ENCODE data around the gene CDKAL1.

CDKAL1 gene

DNA sequence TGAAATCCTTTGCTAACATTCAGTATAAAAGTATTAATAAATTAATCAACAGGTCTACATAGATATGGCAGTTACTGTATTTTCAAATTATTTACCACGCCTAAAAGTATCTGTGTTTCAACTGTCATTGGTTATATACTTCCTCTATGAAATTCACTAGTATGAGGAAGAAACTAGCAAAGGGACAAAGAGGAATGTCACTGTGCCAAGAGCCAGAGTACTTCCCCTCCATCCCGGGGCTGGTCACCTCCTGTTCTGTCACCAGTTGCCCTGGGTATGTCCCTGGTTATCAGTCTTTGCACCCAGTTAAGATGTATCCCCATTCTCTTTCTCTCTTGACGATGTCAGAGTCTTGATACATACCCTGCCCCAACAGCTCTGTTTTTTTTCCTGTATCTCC is 582.5 kb downstream of the CDKAL1 start:
- TF ChIP-seq NFIC (IDR thresholded peaks at IDR 0.05), result no peak
- no peak for TF ChIP-seq RAD21 (IDR thresholded peaks at IDR 0.05; ENCODE audit: low read depth)
- TF ChIP-seq, protein P1, sequence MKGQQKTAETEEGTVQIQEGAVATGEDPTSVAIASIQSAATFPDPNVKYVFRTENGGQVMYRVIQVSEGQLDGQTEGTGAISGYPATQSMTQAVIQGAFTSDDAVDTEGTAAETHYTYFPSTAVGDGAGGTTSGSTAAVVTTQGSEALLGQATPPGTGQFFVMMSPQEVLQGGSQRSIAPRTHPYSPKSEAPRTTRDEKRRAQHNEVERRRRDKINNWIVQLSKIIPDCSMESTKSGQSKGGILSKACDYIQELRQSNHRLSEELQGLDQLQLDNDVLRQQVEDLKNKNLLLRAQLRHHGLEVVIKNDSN (IDR thresholded peaks at IDR 0.05), result no peak
- no peak for TF ChIP-seq CREB1 (IDR thresholded peaks at IDR 0.05; ENCODE audit: low read depth)
- TF ChIP-seq, protein P2, sequence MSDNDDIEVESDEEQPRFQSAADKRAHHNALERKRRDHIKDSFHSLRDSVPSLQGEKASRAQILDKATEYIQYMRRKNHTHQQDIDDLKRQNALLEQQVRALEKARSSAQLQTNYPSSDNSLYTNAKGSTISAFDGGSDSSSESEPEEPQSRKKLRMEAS (IDR thresholded peaks at IDR 0.05), result no peak
- no peak for TF ChIP-seq TEAD4 (IDR thresholded peaks at IDR 0.05)
- no peak for TF ChIP-seq TAF1 (IDR thresholded peaks at IDR 0.05; ENCODE audit: low read depth)
- no peak for TF ChIP-seq EGR1 (IDR thresholded peaks at IDR 0.05)
- no peak for TF ChIP-seq YY1 (IDR thresholded peaks at IDR 0.05; ENCODE audit: low read depth)
- no peak for TF ChIP-seq FOXM1 (IDR thresholded peaks at IDR 0.05; ENCODE audit: borderline replicate concordance, low read depth)
- no peak for TF ChIP-seq CEBPB (IDR thresholded peaks at IDR 0.05)
- TF ChIP-seq TCF12 (IDR thresholded peaks at IDR 0.05; ENCODE audit: low read depth), result no peak
- TF ChIP-seq EP300 (IDR thresholded peaks at IDR 0.05; ENCODE audit: borderline replicate concordance), result no peak
- TF ChIP-seq, protein P3, sequence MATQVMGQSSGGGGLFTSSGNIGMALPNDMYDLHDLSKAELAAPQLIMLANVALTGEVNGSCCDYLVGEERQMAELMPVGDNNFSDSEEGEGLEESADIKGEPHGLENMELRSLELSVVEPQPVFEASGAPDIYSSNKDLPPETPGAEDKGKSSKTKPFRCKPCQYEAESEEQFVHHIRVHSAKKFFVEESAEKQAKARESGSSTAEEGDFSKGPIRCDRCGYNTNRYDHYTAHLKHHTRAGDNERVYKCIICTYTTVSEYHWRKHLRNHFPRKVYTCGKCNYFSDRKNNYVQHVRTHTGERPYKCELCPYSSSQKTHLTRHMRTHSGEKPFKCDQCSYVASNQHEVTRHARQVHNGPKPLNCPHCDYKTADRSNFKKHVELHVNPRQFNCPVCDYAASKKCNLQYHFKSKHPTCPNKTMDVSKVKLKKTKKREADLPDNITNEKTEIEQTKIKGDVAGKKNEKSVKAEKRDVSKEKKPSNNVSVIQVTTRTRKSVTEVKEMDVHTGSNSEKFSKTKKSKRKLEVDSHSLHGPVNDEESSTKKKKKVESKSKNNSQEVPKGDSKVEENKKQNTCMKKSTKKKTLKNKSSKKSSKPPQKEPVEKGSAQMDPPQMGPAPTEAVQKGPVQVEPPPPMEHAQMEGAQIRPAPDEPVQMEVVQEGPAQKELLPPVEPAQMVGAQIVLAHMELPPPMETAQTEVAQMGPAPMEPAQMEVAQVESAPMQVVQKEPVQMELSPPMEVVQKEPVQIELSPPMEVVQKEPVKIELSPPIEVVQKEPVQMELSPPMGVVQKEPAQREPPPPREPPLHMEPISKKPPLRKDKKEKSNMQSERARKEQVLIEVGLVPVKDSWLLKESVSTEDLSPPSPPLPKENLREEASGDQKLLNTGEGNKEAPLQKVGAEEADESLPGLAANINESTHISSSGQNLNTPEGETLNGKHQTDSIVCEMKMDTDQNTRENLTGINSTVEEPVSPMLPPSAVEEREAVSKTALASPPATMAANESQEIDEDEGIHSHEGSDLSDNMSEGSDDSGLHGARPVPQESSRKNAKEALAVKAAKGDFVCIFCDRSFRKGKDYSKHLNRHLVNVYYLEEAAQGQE (IDR thresholded peaks at IDR 0.05; ENCODE audit: low read depth), result no peak
- no peak for TF ChIP-seq ZBTB7A (IDR thresholded peaks at IDR 0.05; ENCODE audit: low read depth)

DNA sequence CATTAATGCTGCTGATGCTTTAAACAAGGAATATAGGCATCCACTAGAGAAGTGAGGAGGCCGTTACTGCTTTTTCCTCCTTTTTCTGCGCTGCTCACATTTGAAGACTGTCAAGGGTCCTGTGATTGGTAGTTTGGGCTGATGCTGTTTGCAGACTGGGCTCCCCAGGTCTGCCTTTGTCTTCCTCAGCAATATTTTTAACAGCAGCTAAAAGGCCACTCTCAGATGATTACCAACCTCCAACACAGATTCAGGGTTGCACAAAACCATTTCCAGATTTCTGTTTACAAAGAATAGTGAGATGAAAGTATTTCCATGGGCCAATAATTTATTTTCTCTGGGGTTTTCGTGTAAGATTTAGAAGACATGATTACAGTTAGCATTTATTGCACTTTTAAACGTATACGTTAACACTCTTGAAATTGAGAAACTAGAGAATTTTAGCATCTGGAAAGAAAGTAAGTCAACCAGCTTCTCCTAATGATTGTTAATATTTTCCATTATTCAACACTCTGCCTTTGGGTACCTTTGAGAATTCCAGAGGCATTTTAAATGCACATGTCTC is 584.0 kb downstream of the CDKAL1 start:
- TF ChIP-seq NFIC (IDR thresholded peaks at IDR 0.05) (no peak), CREB1 (IDR thresholded peaks at IDR 0.05; ENCODE audit: low read depth) (no peak), TAF1 (IDR thresholded peaks at IDR 0.05; ENCODE audit: low read depth) (no peak), TCF12 (IDR thresholded peaks at IDR 0.05; ENCODE audit: low read depth) (no peak), FOXM1 (IDR thresholded peaks at IDR 0.05; ENCODE audit: borderline replicate concordance, low read depth) (no peak), ZBTB7A (IDR thresholded peaks at IDR 0.05; ENCODE audit: low read depth) (no peak), RAD21 (IDR thresholded peaks at IDR 0.05; ENCODE audit: low read depth) (no peak), YY1 (IDR thresholded peaks at IDR 0.05; ENCODE audit: low read depth) (no peak), CEBPB (IDR thresholded peaks at IDR 0.05) (no peak), EP300 (IDR thresholded peaks at IDR 0.05; ENCODE audit: borderline replicate concordance) (no peak), EGR1 (IDR thresholded peaks at IDR 0.05) (no peak), TEAD4 (IDR thresholded peaks at IDR 0.05) (no peak)
- TF ChIP-seq, protein P2 (IDR thresholded peaks at IDR 0.05), result no peak
- TF ChIP-seq, protein P1 (IDR thresholded peaks at IDR 0.05), result no peak
- TF ChIP-seq, protein P3 (IDR thresholded peaks at IDR 0.05; ENCODE audit: low read depth), result no peak

DNA sequence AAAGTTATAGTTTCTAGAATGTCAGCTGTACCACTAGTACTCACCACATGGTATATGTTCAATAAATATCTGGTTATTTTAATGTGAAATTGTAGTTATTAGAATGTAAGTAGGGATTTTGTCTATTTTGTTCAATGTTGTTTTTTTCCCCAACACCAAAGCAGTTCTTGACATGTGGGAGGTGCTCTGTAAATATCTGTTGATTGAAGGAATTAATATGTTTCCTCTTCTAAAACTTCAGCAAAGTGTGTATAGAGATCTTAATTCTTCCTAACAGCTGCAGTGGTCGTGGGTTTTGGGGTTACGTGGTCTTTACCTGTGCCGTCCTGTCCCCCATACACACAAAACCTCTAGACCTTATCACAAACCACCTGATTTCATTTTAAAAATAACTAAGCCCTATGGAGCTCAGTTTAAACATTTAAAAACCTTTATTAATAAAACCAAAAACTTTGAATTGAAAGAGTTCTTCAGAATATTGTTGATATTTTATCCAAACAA is 587.4 kb downstream of the CDKAL1 start:
- TF ChIP-seq EGR1 (IDR thresholded peaks at IDR 0.05) (no peak), RAD21 (IDR thresholded peaks at IDR 0.05; ENCODE audit: low read depth) (no peak), CEBPB (IDR thresholded peaks at IDR 0.05) (no peak), CREB1 (IDR thresholded peaks at IDR 0.05; ENCODE audit: low read depth) (no peak), EP300 (IDR thresholded peaks at IDR 0.05; ENCODE audit: borderline replicate concordance) (no peak), TAF1 (IDR thresholded peaks at IDR 0.05; ENCODE audit: low read depth) (no peak), TCF12 (IDR thresholded peaks at IDR 0.05; ENCODE audit: low read depth) (no peak), YY1 (IDR thresholded peaks at IDR 0.05; ENCODE audit: low read depth) (no peak)
- TF ChIP-seq, protein P2 (IDR thresholded peaks at IDR 0.05), result no peak

DNA sequence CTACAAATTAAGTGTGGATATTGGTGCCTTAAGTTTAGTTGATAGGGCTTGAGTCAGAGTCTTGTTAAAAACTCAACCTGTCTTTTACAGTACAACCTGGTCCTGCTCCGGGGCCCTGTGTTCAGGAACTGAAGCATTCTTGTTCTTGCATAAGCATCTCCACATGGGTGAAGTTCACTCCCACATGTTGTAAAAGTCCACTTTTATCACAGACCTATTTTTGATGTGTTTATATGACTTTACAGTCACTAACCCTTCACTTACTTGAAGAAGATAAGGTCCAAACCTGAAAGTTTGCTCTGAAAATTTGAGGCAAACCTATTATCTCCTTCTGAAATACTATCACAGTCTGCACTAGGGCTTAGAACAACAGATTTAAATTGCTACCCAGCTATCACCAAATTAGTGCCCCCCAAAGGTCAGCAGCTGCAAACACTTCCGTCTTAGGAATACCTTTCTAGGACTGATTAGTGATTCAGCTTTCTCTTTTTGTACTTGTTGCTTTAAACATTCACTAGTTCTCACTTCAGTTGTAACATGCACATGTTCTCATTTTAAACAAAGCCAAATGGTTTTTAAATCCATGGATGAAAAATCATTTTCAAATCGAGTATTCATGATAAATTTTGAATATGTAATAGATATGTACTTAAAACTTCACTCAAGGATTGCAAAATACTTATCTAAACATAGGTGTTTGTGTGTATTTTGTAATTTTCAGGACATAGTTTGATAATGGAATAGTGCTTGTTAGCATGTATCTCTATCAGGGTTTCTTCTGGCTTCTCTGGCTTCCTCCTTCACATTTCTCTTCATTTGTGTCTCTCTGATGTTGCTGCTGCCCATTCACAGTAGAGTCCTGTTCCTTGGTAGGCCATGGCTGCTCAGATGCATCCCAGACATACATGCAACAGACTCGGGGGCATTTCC is 589.5 kb downstream of the CDKAL1 start:
- TF ChIP-seq, protein P1 (IDR thresholded peaks at IDR 0.05), result no peak
- TF ChIP-seq NFIC (IDR thresholded peaks at IDR 0.05) (no peak), RAD21 (IDR thresholded peaks at IDR 0.05; ENCODE audit: low read depth) (no peak), CEBPB (IDR thresholded peaks at IDR 0.05) (no peak), CREB1 (IDR thresholded peaks at IDR 0.05; ENCODE audit: low read depth) (no peak), TEAD4 (IDR thresholded peaks at IDR 0.05) (no peak), TAF1 (IDR thresholded peaks at IDR 0.05; ENCODE audit: low read depth) (no peak), TCF12 (IDR thresholded peaks at IDR 0.05; ENCODE audit: low read depth) (no peak), EGR1 (IDR thresholded peaks at IDR 0.05) (no peak), FOXM1 (IDR thresholded peaks at IDR 0.05; ENCODE audit: borderline replicate concordance, low read depth) (no peak), YY1 (IDR thresholded peaks at IDR 0.05; ENCODE audit: low read depth) (no peak), ZBTB7A (IDR thresholded peaks at IDR 0.05; ENCODE audit: low read depth) (no peak), EP300 (IDR thresholded peaks at IDR 0.05; ENCODE audit: borderline replicate concordance) (no peak)
- TF ChIP-seq, protein P2 (IDR thresholded peaks at IDR 0.05), result no peak
- TF ChIP-seq, protein P3 (IDR thresholded peaks at IDR 0.05; ENCODE audit: low read depth), result no peak
